CD4-positive, alpha-beta T cell treated with Interleukin-21 for 1 hour (primary cell): ENCODE measurements around the gene S1PR3.

Experiments
- DNase-seq: peaks from one replicate; pipeline ENCODE4 v3.0.0-alpha.2; 2020

S1PR3 gene

GRCh38 chr9:88993871-88994460, 2.7 kb downstream of the S1PR3 start:
- DNase-seq, result no peak

- no peak for DNase-seq
These were observed 3.4 kb downstream of the S1PR3 start for GRCh38 chr9:88994469-88995199.

DNA sequence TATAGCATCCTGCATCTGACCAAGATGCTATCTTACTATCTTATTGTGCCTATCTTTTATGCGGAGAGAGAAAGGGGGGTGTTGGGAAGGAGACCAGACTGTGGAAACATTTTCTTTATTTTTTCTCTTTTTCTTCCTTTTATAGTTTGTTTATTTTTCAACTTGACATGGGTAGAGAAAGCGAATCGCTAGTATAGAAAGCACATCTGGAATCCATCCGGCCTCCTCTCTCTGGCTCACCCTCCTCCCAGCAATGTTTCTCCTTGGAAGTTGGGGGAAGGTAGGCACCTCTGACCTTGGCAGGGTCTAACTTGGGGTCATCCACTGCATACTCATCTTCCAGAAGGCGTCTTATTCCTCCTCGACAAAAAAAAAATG, 3.9 kb downstream of the S1PR3 start:
- no peak for DNase-seq

- DNase-seq, result no peak
These were observed 4.4 kb downstream of the S1PR3 start for GRCh38 chr9:88995627-88996026.

GRCh38 chr9:88996046-88996920, 5.0 kb downstream of the S1PR3 start:
- no peak for DNase-seq

DNA sequence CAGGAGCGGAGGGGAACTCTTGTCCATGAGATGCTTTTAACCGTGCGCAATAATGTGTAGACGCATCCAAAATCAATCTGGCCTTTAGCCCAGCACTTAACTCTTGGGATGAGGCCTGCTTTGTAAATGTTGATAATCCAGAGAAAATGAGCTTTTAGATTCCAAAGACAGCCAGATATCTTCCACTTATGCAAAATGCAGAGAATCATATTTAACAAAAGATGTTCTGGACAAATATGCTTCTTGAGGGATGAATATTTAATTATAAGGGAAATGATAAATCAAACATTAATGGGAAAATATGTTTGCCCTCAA, 5.6 kb downstream of the S1PR3 start:
- no peak for DNase-seq

DNA sequence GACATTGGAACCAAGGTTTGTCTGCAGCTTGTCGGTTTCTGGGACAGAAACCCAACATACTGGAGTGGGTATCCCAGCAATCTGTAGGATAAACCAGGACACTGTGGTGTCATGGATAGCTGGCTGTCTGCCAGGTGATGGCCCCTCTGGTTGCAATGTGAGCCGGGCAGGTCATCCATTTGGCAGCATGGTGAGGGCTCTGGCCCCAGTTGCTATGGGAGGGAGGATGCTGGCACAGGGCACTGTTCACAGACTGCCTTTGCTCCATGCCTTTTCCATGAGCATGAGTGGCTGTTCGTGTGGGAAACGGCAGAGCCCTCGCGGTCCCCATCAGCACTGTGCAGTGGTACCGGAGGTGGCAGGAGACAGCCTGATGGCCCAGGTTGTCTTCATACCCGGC, 6.4 kb downstream of the S1PR3 start:
- no peak for DNase-seq

GRCh38 chr9:88998503-88998902, 7.2 kb downstream of the S1PR3 start:
- DNase-seq, result no peak

DNA sequence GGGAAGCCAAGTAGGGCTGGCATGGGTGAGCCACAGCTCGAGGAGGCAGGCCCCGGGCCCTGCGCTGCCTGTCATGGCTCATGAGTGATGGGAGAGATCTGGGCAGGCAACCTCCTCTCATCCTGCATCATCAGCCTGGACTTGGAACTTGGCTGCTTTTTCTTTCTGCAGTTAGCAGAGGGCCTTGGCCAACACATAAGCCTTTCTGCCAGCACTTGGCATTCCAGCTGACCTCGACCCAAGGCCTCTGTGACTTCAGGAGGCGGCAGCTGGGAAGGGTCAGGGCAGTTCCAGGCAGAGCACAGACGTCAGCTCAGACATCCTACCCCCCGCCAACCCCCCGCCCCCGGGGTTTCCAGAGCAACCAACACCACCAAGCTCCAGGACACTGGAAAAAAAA, 7.6 kb downstream of the S1PR3 start:
- DNase-seq, result no peak

DNA sequence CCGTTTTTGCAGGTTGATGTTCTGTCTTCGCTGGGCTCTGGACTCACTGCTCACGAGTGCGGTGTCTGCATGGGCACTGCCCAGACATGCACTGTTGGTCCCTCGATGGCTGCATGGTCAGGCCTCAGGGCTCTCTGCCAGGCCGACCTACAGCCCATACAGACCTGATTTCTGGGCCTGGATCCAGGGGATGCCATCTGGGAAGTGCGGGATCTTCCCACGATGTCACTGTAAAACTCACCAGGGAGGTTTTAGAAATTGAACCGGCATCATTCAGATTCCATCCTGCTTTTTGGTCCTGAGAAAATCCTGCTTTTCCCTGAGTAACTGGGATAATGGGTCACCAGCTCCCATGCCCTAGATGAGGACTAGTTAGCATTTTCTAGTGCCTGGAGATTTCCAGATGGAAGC, 9.1 kb downstream of the S1PR3 start:
- DNase-seq, result no peak

- DNase-seq, result peak; percentile 67
These were observed 10.0 kb downstream of the S1PR3 start for GRCh38 chr9:89000973-89001916.

- no peak for DNase-seq
These were observed 10.8 kb downstream of the S1PR3 start for GRCh38 chr9:89001917-89002540.

- DNase-seq, result no peak
These were observed 11.7 kb downstream of the S1PR3 start for GRCh38 chr9:89002987-89003386.

DNA sequence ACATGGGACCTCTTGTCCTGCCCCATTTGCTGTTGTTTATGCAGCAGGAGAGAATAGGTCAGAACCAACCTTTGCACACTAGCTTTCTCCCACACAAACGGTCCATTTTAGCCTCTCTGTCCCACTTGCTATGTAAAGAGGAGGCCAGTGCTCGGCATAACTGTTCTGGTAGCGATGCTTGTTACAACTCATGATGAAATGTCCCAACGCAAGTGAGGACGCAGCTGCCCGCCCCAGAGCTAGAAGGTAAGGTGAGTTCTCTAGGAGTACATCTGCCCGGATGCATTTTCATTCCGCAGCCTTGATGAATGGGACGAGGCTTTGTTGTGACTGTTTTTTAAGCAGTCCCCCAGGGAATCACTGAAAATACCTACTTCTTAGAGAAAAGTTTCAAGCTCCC, 14.1 kb downstream of the S1PR3 start:
- DNase-seq, result no peak

- DNase-seq, result no peak
These were observed 15.0 kb downstream of the S1PR3 start for GRCh38 chr9:89006267-89006666.

- no peak for DNase-seq
These were observed 16.0 kb downstream of the S1PR3 start for GRCh38 chr9:89006996-89007967.

DNA sequence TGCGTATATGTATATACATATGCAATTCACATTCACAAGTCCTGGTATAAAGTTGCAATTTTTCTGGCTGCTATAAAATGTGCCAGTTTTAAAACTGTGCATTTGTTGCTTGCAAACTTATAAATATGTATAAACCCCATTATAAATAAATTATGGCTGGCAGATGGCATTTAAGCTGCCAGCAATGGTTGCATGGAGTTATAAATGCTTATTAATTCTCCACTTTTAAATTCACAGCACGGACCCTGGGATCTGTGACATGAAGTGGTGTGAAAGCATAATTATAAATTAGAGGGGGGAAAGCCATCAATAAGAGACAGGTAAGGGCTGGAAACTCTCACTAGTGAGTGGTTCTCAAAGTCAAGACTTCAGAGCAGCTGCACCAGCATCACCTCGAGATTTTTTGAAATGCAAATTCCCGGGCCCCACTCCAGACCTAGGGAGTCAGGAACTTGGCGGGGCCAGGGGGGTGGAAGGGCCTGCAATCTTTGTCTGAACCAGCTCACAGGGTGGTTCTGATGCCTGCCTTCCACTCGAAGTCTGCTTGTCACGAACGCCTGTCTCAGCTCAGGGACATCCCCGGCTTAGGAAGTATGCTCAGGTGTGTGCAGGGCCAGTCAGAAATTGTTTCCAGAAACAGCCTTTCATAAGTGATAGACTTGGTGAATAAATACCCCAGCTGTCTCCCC, 16.9 kb downstream of the S1PR3 start:
- no peak for DNase-seq

- no peak for DNase-seq
These were observed 17.7 kb downstream of the S1PR3 start for GRCh38 chr9:89008744-89009545.

DNA sequence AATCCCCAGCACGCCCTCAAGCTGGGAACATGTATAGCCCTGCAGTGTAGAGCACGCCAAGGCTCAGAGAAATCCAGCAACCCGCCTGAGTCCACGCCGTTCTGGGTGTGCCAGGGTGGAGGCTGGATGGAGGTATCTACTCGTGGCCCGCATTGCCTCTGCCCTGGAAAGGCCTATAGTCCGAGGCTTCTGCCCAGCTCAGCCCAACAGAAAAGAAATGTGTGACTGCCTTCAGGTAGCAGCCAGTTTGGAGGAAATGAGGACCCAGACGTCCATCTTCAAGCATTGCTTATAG, 18.2 kb downstream of the S1PR3 start:
- no peak for DNase-seq

DNA sequence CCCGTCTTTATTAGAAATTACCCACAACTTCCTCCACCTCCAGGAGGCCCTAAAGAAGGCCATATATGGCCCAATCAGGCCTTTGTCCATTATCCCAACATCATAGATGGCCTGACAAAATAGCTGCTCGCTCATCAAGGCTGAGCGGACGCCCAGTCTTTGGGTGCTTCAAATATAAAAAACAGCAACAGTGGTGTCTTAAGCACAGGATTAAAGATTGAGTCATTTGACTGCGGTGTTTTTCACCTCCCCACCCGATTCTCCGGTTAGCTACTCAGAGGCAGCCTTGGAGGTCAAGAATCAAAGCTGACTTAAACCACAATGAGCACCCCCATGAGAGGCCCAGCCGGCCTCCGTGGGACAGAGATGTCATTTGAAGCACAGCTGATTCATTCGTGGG, 18.8 kb downstream of the S1PR3 start:
- no peak for DNase-seq
